Dermis microvascular lymphatic vessel endothelial cell (primary cell): Measurements from ENCODE around the gene TTC39B. TPM values are rescaled to one million over a fixed set of nuclear protein-coding genes. Genes with fewer than 3 reads are reported as not detected.
A peak's percentile ranks its signal among the peaks of the same experiment; 100 is the strongest.
"Not testable (repeated sequence)": the region's sequence is repeated elsewhere in the genome, so short reads cannot be mapped to it uniquely, and the experiment has no call there.

ENCODE experiments used
- DNase-seq, 2 donors: peaks; one replicate each; pipeline versions ENCODE4 v3.0.0 to v3.0.0-alpha.2; 2010; ENCODE audit warnings: low read depth in 2 of 2
- total RNA-seq: library from RNA; depleted of rRNA; stranded (reverse); fragments of >200 nt; gene quantifications from 2 replicates; pipeline ENCODE4 v1.2.1, GENCODE V29; 2014

TTC39B gene
- 1.3 and 2.0 TPM in 2 replicates for total RNA-seq

DNA sequence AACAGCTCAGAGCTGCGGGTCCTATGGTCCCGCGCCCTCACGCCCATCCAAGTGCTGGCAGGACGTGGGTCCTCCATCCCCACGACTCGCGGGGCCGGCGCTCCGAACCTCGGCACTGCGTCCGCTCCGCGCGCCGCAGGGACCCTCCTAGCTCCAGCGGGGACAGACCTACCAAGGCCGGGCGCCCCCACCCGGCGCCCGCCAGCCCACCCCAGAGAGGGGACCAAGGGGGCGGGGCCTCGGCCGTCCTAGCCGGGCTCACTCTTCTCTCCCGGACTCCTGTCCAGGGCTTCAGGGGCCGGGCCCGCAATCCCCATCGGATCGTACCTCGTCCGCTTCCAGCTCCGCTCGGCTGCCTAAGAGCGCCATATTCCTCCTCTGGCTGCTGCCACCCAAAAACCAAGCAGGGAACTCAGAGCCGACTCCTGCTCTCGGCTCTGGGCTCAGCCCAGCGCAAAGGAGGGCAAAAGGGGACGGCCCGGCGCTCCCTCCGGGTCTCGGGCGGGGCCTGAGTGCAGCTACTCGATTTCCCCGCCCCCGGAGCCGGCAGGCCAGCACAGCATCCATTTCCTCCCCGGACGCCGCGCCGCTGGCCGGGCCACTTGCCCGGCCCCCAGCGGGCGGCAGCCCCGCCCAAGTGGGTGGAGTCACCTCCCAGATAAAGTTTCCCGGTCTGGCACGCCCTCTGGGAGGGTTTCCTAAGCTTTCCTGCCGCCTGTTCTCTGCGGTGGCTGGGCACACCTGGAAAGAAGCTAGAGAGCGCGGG is at the start of gene TTC39B:
Gene TTC39B (minus strand): TSS at position 460 of the 766 bp plus-strand sequence. CDS start 91 bp downstream, at position 369.
- DNase-seq: peak; percentile 71 to 90

- DNase-seq: no peak
Measured at GRCh38 chr9:15355669-15356068, 48.7 kb upstream of the TTC39B start.

- no peak for DNase-seq
Measured at GRCh38 chr9:15354713-15355112, 47.7 kb upstream of the TTC39B start.

DNA sequence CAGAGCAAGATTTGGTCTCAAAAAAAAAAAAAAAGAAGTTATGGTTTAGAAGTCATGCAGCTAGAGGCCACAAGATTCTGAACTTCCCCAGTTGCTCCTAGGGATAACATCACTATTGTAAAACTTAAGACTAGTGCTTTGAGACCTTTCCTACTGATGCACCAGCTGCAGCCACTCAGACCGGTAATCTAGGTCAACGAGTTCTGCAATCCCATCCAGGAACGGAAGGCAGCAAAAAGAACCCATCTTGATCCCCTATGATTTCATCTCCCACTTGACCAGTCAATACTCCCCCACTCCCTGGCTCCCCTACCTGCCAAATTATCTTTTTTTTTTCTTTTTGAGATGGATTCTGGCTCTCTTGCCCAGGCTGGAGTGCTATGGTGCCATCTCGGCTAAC is 46.9 kb upstream of the TTC39B start:
- no peak for DNase-seq

- no peak for DNase-seq
Measured at GRCh38 chr9:15352306-15352705, 45.3 kb upstream of the TTC39B start.

DNA sequence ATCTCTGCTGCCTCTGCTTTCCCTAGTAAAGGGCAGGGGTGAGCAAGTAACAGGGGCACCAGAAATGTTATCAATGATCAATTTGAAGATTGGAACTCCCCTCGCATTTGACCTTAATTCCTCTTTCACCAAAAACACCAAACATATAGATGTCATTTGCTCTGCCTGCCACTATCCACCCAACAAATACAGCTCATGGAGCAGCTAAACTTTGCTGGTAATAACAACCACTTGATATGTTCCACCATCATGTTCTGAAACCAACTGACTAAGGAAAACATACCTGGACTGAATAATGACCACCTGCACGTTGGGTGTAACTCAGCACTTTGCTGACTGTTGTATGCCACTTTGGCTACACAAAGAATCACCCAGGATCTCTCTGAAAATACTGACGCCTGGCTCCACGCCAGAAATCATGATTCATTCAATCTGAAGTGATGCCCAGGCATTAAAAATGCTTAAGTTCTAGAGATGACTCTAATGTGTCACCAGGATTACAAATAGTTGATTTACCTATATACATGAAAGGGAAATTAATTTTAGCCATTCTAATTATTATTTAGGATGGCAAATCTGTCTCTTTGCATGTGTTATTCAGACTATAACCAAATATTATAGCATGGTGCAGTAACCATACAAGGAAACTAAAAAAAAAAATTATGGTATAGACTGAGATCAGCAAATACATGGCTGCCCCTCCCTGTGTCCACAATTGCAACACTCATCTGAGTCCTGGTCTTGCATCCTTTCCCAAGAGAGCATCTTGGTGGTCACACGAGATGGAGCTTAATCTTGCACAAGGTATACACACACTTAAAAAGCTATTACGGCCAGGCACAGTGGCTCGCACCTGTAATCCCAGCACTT is 43.1 kb upstream of the TTC39B start:
- DNase-seq: no peak

DNA sequence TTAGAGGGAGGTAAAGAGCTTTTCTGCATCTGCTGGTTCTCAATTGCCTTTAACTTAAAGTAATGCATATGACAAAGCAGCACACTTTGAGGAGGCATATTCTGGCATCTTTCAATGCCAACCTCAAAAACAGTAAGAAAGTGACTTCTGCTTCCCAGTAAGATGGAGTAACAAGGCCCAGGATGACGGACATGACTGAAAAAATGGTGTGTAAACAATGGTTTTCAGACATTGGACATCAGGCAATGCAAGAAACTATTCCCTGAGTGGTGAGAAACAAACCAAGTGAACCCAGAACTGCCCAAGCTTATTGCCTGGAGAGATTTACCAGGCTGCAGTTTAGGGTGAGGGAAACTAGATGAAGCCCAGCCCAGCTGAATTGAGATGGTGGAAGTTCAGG is 39.8 kb upstream of the TTC39B start:
- DNase-seq: no peak

DNA sequence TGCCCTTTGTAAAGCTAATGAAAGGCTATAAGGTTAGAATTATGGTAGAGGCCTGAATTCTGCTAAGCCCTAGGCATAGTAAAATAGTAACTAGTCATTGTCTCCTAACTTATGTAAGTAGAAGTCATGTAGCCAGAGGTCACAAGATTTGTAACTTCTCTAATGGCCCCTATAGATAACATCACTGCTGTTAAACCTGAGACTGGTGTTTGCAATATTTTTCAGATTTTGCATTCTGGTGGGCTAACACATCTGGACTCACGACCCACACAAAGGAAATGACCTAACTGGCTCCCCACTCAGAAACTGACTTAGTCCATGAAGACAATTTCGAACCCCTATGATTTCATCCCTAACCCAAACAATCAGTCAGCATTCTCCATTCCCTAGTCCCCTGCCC is 37.2 kb upstream of the TTC39B start:
- no peak for DNase-seq

DNA sequence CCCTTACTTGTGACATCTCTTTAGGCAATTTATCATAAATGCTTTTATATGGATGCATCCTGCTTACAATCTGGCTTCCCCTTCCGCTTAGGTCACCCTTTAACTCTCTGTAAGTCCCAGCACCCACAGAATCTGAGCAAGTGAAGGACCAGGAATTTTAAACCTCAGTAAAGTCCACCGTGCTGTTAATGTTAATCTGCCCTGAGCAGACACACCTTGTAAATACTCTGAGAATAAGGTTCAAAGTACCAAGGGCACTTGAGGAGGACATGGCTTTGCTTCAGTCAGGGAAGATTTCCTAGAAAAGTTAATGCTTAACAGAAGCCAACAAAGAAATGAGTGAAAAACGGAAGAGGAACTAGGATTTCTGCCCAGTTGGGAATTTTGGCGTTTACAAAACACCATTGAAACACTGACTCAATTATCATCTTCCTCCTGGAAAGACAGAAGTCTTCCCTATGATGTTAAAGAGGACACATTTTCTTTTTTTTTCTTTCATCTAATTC is 26.4 kb upstream of the TTC39B start:
- no peak for DNase-seq

GRCh38 chr9:15332939-15333338 is 25.9 kb upstream of the TTC39B start:
- DNase-seq: no peak

GRCh38 chr9:15329539-15330109 is 22.6 kb upstream of the TTC39B start:
- DNase-seq: no peak

DNA sequence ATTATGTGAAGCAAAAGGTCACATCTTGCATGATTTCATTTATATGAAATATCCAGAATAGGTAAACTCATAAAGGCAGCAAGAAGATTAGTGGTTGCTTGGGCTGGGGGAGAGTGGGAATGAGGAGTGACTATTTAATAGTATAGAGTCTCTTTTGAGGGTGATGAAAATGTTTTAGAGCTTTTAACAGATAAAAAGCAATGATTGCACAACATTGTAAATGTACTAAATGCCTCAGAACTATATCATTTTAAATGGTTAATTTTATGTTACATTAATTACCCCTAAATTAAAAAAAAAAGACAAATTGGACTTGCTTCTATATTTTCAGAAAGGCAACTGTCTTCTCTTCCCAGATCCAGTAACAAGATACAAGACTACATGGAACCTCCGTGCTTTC is 21.9 kb upstream of the TTC39B start:
- no peak for DNase-seq

GRCh38 chr9:15322695-15323094 is 15.7 kb upstream of the TTC39B start:
- not testable (repeated sequence) for DNase-seq

- not testable (repeated sequence) for DNase-seq
Measured at GRCh38 chr9:15319661-15320060, 12.6 kb upstream of the TTC39B start.

- DNase-seq: no peak
Measured at GRCh38 chr9:15317836-15318235, 10.8 kb upstream of the TTC39B start.

DNA sequence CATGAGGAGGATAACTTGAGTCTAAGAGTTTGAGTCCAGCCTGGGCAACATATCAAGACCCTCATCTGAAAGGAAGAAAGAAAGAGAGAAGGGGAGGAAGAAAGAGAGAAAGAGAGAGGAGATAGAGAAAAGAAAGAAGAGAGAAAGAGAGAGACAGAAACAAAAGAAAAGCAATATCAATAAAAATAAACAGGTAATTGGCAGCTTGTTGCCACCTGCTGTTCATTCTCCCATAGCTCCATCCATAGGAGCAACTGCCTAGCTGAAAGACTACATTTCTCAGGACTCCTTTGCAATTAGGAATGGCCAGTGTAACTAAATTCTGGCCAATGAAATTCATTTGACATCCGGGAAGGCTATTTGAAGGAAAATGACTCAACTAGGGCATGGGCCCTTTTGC is 4.6 kb upstream of the TTC39B start:
- no peak for DNase-seq

DNA sequence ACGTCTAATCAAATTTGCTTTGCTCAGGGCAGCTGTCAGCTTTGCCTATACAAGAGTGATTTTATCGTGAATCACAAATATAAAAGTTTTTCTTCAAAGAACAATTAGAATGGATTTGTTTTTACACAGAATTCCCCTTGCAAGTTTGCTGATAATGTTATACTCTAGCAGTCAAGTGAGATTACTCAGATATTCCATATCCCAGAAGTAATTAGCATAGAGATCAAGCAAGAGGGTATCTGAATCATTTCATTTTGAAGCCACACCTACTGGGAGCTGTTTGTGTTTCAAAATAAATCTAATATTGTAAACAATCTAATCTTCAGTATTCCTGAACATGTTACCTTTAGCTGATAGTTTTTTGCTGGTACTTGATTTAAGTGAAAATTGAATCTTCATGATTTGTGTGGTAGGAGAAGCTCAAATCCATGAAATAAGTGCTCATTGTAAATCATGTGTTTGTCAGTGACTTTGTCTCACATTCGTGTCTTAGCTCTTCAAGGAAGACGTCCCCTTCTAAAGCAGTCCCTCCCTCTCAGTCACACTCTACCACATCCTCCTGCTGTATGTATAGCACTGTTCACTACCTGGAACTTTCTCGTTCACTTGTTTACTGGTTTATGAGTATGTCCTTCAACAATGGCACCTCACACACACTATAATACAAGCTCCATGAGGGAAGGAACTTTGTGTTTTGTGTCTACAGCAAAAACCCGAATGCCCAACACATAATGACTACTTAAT is 3.3 kb upstream of the TTC39B start:
- DNase-seq: no peak

DNA sequence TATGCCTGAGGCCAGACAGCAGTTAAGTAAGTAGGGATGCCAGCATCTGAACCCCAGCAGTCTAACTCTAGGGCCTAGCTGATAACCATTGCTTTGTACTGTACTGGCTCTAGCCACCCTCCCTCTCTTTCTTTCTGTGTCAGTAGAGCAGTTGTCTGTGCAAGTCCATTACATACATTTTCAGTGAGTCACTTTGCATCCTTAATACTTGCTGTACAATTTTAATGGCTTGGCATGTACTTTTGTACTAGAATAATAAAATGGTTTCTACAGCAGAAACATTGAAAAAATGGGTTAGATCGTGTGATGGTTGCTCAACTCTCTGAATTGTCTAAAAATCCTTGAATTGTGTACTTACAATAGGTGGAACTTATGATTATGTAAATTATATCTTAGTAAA is 1.5 kb upstream of the TTC39B start:
- DNase-seq: no peak

DNA sequence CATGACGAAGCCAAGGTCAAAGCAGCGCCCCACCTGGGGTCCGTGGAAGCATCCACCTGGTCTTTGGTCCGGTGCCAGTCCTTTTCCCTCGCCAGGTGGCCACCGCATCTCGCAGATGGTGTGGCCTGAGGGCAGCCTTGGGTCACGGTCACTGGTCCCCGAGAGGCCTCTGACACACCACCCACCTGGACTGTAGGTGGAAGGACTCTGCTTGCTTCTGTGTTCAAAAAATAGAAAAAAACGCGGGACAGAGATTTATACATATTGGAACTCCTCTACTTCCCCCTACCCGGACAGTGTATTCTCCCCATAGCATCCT is 466 bp upstream of the TTC39B start:
- no peak for DNase-seq

- DNase-seq: peak in 1 of 2 donors; percentile 39
Measured at GRCh38 chr9:15306068-15306756, 804 bp downstream of the TTC39B start.

DNA sequence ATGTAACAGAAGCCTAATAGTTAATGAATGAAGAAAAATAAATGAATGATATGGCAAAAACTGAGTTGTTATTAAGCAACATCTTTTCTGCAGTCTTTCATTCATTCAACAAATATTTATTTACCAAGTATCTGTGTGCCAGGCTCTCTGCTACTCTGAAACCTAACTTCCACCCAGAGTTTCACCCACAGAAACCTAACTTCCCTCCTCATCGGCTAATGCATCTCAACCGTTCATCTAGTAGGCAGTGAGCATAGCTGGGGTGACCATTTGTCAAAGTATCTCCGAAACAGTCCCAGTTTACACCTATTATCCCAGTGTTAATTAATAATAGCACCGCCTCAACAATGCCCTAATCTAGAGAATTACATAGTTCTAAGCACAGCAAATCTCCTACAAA is 1.5 kb downstream of the TTC39B start:
- no peak for DNase-seq
